Thyroid gland (tissue), 4 donors: ENCODE results near the gene DOCK9.

Source experiments
- POLR2A ChIP-seq, 2 donors: fragments of 450-650 bp; IDR thresholded peaks; one replicate each; pipeline ENCODE4 v1.6.1; 2017; ENCODE audit warnings: antibody characterized with exemption in 2 of 2, mild to moderate bottlenecking in 2 of 2, moderate library complexity in 1 of 2
- TF ChIP-seq, protein P1 (sequence below), 6 experiments: fragments of 200-600 bp in 3 of 6; fragments of 450-650 bp in 3 of 6; sonication (generic) in 3 of 6; IDR thresholded peaks; one replicate each; pipeline ENCODE4 v1.5.1; 2016 to 2019; ENCODE audit warnings: antibody characterized with exemption in 6 of 6, mild to moderate bottlenecking in 2 of 6, inconsistent platforms in 1 of 6, moderate library complexity in 1 of 6

- TF ChIP-seq, protein P1, sequence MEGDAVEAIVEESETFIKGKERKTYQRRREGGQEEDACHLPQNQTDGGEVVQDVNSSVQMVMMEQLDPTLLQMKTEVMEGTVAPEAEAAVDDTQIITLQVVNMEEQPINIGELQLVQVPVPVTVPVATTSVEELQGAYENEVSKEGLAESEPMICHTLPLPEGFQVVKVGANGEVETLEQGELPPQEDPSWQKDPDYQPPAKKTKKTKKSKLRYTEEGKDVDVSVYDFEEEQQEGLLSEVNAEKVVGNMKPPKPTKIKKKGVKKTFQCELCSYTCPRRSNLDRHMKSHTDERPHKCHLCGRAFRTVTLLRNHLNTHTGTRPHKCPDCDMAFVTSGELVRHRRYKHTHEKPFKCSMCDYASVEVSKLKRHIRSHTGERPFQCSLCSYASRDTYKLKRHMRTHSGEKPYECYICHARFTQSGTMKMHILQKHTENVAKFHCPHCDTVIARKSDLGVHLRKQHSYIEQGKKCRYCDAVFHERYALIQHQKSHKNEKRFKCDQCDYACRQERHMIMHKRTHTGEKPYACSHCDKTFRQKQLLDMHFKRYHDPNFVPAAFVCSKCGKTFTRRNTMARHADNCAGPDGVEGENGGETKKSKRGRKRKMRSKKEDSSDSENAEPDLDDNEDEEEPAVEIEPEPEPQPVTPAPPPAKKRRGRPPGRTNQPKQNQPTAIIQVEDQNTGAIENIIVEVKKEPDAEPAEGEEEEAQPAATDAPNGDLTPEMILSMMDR (IDR thresholded peaks at IDR 0.05), result no peak
- TF ChIP-seq POLR2A (IDR thresholded peaks at IDR 0.05), result no peak
Measured at GRCh38 chr13:98843482-98843877, 134.4 kb downstream of the DOCK9 start.
